Dedifferentiated amniotic fluid mesenchymal stem cell (primary cell): Measurements from ENCODE around the gene SELENOV.

Source experiments
- DNase-seq: peaks from one replicate; pipeline ENCODE4 v3.0.0-alpha.2; 2016; ENCODE audit errors: extremely low spot score

Gene SELENOV

DNA sequence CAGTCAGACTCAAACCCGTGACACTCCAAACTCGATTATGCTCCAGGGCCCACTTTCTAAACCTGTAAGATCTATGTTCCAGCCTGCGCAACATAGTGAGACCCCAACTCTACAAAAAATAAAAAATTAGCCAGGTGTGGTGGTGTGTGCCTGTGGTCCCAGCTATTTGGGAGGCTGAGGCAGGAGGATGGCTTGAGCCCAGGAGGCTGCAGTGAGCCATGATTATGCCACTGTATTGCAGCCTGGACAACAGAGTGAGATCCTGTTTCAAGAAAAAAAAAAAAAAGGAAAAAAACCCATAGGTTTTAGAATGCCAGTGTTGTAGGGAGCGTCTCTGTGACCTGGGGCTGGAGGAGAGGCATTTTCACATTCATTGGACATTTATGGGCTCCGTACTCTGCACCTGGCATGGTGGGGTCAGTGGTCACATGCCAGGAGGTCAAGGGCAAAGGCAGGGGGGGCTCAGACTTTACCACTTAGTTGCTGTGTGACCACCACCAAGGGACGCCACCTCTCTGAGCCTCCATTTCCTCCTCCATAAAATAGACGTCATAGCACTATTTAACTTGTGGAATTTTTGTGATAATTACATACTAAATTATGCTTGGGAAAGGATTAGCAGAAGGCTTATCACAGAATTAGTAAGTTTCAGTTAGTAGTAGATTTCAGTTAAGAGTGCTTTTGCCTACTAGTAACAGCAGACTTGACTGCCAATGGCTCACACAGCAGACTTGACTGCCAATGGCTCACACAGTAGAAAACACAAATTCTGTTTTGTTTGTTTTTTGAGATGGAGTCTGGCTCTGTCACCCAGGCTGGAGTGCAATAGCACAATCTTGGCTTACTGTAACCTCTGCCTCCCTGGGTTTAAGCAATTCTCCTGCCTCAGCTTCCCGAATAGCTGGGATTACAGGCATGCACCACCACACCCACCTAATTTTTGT, 5.9 kb downstream of the SELENOV start:
- no peak for DNase-seq

DNA sequence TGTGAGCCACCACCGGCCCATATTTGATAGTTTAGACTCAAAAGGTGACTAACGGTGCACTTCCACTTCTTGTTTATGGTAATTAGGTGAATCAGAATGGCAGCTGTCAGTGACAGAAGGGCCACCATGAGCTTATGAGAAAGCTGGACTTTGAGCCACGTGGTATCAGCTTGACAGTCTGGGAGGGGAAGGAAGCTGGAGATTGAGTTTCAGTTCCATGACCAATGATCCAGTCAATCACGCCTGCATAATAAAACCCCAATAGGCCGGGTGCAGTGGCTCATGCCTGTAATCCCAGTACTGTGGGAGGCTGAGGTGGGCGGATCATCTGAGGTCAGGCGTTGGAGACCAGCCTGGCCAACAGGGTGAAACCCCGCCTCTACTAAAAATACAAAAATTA, 9.6 kb downstream of the SELENOV start:
- DNase-seq: no peak

DNA sequence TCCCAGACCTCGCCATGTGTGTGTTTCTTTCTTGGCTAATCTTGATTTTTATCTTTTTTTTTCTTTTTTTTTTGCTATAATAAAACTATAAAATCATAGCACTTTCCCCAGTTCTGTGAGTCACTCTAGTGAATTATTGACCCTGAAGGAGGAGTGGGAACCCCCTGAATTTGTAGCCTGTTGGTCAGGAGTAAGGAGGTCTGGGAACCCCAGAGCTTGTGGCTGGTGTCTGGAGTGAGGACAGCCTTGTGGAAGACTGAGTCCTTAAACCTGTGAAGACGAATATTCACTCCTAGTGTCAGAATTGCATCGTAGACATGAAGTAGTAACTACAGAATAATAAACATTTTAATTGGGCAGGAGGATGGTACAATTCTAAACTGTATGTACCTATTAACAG, 10.3 kb downstream of the SELENOV start:
- DNase-seq: no peak

DNA sequence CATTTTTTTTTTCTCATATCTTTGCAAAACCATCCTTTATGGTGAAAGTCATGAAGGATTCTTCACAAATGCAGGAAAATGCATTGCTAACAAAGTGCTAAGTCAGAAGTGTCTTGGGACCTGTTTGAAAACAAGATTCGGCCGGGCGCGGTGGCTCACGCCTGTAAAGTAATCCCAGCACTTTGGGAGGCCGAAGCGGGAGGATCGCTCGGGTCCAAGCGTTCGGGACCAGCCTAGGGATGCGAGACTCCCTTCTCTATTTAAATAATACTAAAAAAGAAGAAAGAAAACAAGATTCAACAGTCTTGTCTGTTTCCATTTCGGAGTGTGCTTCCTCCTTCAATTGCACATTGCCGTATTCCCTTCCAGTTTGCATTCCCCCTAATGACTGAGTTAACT, 16.9 kb downstream of the SELENOV start:
- DNase-seq: no peak

DNA sequence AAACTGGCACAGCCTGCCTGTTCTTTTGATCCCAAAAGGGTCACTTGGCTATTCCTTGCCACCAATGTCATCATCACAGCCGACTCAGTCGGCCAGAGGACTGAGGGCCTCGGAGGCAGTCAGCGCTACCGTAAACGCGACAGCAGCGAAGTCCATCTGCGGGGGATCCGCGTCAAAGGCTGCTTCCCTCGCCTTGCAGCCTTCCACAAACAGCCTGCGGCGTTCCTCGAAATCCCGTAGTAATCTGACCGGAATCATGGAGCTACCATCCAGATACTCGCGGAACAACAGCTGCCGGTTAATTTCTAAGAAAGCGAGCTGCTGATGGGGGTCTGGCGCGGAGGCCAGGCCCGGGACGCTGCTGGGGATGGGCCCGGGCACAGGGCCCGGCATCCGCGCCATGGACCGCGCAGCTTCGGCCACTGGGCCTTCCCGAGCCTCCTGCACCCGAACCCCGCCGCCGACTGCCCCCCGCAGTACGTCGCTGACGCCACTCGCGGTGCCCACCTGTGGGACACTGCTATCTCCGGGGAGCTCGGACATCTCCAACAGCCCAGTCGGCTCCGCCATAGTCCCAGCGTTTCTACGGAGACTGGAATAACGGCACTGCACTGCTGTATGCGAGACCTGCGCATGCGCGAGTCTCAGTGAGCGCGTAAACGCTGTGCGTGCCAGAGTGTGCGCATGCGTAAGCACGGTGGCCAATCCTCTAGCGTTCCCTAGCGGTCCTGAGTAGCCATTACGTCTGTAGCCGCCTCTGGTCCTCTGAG, 17.5 kb downstream of the SELENOV start, which contains the start of gene EID2B:
Gene EID2B (minus strand): TSS at position 620 of the 770 bp plus-strand sequence. CDS start 50 bp downstream, at position 570.
- DNase-seq: peak; percentile 95

DNA sequence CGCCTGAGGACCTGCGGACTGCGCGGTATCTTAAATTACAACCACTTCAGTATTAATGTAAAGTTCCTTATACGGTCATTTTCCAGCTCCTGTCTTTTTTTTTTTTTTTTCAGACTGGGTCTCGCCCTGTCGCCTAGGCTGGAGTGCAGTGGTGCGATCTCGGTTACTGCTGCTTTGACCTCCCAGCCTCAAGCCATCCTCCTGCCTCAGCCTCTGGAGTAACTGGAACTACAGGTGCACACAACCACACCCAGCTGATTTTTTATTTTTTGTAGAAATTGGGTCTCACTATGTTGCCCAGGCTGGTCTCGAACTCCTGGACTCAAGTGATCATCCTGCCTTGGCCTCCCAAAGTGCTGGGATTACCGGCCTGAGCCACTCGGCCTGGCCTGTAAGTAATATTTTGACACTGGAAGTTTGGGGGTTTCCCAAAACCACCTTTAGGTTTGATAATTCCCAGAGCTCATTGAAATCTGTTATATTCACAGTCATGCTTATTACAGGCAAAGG, 18.1 kb downstream of the SELENOV start:
- no peak for DNase-seq

DNA sequence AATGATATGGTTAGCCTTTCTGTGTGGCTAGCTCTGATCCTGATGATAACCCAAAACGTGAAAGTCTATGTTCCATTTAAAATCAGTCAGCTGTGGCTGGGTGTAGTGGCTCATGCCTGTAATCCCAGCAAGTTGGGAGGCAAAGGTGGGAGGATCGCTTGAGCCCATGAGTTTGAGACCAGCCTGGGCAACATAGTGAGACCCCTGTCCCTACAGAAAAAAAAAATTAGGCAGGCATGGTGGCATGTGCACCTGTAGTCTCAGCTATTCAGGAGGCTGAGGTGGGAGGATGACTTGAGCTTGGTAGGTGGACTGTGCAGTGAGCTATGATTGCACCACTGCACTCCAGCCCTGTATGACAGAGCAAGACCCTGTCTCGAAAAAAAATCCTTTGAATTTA, 18.9 kb downstream of the SELENOV start:
- no peak for DNase-seq

DNA sequence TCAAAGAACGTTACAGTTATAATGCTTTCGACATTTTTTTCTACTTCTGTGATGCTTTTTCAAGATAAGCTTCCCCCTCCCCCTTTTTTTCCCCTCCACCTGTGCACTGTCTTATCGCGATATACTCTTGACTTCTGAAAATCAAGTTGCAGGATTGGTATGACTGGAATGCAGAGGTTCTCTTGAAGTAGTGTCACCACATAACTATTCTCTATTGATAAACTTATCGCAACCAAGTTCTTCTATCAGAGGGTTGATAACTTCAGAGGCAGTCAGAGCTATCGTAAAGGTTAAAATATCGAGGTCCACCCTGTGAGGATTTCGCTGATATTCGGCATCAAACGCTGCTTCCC, 24.2 kb downstream of the SELENOV start:
- no peak for DNase-seq

DNA sequence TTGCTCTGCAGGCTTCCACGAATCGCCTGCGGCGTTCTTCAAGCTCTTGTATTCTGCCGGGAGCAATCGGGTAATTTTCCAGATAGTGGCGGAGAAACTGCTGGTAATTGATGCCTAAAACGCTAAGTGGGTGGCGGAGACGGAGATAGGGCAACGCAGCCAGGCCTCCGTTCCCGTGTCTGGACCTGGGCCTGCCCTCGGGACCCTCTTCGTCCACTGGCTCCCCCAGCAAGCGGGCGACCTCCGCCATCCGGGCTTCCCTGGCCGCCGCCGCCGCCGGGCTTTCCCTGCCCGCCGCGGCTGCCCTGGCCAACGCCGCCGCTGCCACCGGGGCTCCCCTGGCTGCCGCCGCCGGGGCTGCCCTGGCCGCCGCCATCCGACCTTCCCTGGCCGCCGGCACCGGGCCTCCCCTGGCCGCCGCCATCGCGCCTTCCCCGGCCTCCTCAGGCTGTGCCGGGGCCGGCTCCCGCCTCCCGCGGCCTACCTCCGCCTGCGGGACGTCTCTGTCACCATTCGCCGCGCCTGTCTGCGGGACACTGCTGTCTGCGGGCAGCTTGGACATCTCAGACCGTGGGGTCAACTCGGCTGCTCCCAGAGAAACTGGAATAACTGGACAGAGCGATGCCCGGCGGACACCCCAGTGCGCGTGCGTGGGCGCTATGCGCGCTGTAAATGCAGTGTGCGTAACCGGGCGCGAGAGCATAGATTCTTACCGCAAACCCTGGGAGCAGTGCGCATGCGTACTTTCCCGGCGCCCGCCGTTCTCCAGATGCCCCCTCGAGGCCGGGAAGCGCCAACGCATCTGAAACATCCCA, 24.8 kb downstream of the SELENOV start, which contains the start of gene EID2:
Gene EID2 (minus strand): TSS at position 644 of the 815 bp plus-strand sequence. CDS start 82 bp downstream, at position 562.
- DNase-seq: peak; percentile 94

DNA sequence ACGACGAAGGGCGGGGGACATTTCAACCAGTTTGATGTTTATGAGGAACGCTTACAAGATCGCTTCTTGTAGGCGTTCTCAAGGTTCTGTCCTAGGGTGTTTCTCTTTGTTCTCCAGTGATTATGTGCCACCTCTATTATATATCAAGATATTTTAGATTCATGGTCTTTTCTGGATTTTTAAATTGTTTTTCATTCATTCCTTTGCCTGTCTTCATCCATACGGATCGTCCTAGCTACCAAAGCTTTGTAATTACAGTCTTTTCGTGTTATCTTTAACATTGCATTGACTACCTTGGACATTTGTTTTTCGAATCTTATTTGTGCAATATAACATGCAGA, 25.4 kb downstream of the SELENOV start:
- DNase-seq: no peak

DNA sequence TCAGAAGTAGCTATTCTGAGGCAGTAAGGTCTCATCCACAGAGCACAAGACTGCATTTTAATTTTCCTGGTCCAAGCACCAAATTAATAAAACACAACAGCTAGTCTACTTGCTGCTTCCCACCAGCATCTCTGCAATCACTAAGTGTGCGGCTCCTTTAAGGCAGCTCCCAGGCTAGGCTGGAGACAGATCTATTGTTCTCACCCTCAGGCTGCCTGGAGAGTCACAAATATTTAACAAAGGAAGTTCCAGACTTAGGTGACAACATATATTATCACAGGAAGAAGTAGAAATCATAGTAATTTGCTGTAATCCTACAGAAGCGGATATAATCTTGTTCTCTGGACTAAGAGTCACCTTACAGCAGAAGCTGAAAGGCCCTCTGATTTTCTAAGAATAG, 27.3 kb downstream of the SELENOV start:
- no peak for DNase-seq

DNA sequence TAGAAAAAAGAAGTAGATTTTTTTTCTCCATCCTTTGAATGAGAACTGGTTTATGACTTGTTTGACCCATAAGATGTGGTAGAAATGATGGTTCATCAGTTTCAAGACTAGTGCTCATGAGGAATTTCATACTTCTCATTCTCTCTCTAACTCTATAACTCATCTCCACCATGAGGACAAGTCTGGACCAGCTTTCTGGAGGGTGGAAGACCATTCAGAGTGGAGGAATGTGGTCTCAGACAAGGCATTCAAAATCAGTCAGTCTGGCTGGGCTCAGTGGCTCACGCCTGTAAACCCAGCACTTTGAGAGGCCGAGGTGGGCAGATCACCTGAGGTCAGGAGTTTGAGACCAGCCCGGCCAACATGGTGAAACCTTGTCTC, 28.5 kb downstream of the SELENOV start:
- DNase-seq: no peak

DNA sequence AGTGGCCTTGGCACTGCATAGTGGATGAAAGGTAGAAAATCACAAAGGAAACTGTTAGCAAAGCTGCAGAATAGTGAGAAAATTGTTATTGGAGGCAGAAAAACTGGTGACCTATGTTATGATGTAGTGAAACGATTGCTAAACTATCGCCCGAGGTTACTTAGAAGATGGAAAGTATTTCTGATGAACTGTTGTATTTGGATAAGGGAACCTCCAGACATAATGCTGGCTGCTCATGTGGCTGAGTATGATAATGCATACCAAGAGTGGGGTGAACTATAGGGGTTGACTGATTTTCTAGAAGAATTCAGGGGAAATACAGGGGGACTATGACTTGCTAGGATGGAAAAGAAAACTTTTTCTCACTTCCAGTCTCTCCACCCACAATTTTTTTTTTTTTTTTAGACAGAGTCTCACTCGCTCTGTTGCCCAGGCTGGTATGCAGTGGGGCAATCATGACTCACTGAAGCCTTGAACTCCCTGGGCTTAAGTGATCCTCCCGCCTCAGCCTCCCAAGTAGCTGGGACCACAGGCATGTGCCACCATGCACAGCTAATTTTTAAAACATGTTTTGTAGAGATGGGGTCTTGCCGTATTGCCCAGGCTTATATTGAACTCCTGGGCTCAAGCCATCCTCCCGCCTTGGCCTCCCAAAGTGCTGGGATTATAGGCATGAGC, 29.4 kb downstream of the SELENOV start:
- no peak for DNase-seq

DNA sequence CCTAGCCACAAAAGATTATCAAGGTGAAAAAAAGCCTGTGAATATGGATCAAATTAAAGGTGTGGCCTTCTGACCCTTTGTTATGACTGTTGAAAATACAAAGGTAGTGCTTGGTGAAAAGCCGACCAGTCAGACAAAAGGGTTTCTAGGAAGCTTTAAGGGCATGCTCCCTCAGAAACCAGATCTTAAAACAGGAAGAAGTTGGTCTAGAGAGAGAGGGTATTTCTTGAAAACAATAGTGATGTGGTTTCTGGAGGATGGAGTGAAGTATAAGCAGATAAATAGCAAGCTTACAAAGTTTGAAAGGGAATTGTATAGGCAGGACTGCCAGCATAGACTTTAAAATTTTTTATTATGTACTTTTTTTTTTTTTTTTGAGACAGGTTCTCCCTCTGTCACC, 30.0 kb downstream of the SELENOV start:
- DNase-seq: no peak

DNA sequence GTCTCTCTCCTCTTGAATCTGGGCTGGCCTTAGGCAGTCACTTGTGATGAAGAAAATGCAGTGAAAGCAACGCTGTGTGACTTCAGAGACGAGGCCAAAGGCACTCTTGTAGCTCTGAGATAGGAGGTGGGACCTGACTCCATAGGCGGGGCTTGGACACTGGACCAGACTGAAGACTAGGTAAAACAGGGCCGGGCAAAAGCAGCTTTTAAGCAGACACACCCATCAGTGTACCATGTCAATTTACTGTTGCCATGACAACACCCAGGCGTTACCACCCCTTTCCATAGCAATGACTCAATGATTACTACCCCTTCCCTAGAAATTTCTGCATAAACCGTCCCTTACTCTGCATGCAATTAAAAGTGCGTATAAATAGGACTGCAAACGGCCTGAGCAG, 31.7 kb downstream of the SELENOV start:
- no peak for DNase-seq

DNA sequence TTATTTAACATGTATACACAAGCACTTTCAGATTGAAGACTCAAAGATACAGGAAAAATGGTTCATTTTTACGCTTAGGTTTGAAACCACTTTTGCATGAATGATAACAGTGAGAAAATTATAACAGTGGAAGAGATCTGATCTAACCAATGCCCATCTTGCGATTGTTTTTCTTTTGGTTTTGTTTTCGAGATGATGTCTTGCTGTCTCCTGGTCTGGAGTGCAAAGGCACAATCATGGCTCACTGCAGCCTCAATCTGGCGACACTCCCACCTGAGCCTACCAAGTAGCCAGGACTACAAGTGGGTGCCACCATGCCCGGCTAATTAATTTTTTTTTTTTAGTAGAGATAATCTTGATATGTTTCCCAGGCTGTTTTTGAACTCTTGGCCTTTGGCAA, 35.3 kb downstream of the SELENOV start:
- no peak for DNase-seq

DNA sequence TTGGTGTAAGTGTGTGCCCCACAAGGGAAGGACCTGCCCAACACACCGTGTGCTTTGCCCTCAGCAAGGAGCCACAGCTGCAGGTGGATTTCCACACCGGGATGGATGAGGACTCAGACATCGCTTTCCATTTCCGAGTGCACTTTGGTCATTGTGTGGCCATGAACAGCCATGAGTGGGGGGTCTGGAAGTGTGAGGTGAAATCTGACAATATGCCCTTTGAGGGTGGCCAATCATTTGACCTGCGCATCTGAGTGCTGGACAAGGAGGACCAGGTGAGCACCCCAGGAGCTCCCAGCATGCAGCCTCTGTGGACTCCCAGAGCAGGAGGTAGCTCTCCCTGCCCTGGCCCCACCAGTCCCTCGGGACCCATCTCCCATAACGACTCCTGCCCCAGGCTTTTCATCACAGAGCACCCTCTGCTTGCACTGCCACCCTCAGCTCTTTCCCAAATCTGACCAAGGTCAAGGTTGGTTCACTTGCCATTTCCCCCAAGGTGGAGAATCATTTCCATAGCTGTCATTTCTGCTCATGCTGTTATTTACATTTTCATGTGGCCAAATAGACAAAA, 38.2 kb downstream of the SELENOV start:
- DNase-seq: no peak

DNA sequence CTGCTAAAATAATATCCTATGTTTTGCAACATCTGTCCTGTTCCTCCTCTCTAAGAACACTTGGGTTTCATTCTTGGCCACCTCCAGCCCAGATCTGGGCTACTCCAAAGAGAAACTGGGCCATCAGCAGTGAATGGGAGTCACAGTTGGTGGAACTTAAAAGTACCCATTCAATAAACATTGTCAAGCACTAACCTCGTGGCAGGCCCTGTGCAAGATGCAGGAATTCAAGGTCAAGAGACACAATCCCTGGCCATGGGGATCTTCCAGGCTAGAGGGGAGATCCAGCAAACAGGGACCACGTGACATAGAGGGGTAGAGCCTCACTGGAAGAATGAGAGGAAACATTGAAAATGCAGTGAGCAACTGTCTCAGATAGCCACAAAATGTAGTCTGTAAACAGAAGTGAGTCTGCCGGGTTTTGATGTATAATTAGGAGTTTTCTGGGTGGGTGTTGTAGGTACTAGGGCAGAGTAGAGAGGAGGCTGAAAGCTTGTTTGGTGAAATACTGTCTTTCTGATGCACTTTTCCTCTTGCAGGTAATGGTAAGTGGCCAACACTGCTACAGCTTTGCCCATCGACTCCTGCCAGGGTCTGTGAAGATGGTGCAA, 39.9 kb downstream of the SELENOV start:
- no peak for DNase-seq

DNA sequence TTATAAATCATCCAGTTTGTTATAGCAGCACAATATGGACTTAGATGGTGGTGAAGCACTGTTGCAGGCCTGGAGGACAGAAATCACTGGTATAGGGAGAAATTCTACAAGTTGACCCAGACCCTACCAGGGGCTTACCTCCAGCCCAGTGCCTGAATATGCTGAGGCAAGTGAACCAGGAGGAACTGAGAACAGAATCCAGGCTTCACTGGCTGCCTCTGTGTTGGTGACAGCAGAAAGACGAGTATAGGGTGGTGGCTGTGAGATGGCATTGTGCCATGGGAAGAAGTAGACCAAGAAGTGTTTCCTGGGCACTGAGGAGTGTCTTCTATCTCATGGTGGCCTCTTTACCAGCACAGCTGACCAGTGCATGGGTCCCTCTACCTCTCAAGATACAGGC, 40.9 kb downstream of the SELENOV start:
- DNase-seq: no peak

DNA sequence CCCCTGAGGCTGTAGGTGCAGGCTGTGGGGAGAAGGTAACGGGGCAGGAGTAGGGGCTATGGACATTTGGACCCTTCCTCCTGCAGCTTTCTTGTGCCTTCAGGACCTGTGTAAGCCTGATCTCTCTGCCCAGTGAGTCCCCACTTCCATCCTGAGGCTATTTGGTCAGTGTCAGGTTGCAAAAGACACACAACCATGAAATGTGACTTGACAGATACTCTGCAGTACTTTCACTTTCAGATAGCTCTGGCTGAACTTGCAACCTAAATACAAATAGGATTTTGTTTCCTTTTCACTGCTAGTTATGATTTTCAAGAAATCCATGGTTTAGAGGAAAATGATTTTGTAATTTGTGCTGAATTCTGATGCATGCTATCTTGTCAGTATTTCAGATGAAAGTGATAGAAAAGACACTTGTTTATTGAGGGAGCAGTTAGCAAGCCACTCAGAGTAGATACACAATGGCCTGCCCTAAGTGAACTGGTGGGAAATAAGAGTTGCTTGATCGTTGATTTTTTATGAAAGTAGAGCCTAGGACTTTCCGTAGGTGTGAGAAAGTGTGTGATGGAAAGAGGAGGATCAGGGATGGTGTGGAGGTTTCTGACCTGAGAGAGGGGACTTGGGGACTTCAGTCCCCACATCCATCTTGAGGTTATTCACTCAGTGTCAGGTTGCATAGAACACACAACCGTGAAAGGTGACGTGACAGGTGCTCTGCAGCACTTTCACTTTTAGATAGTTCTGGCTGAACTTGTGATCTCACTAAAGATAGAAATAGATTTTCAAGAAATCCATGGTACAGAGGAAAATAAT, 43.1 kb downstream of the SELENOV start:
- DNase-seq: peak; percentile 46
